GM23248 (cell line): ENCODE results near the gene DTNB. TPM values are rescaled to one million over a fixed set of nuclear protein-coding genes. Genes with fewer than 3 reads are reported as not detected.

Experiments used
- DNase-seq: peaks from one replicate; pipeline ENCODE4 v3.0.0-alpha.2; 2015
- H2AFZ ChIP-seq: fragments of 200-600 bp; sonication (generic); 2 replicates; pipeline ENCODE4 v1.6.1; 2016; ENCODE audit warnings: antibody characterized with exemption
- H3F3A ChIP-seq: fragments of 200-600 bp; sonication (generic); 2 replicates; pipeline ENCODE4 v1.6.1; 2016; ENCODE audit warnings: mild to moderate bottlenecking, antibody characterized with exemption, mixed run types; ENCODE audit not compliant: insufficient read depth
- H3K27ac ChIP-seq: fragments of 200-600 bp; sonication (generic); 2 replicates; pipeline ENCODE4 v1.5.1; 2016; ENCODE audit warnings: mild to moderate bottlenecking
- H3K27me3 ChIP-seq: fragments of 200-600 bp; sonication (generic); replicated peaks from 2 replicates; pipeline ENCODE4 v1.6.1; 2016; ENCODE audit warnings: mild to moderate bottlenecking; ENCODE audit not compliant: insufficient read depth
- H3K36me3 ChIP-seq: fragments of 200-600 bp; sonication (generic); 2 replicates; pipeline ENCODE4 v1.6.1; 2016; ENCODE audit warnings: low read depth, mild to moderate bottlenecking
- H3K4me1 ChIP-seq: fragments of 200-600 bp; sonication (generic); 2 replicates; pipeline ENCODE4 v1.6.1; 2016; ENCODE audit warnings: mild to moderate bottlenecking; ENCODE audit not compliant: insufficient read depth
- H3K4me2 ChIP-seq: fragments of 200-600 bp; sonication (generic); one replicate; pipeline ENCODE4 v1.6.1; 2016; ENCODE audit warnings: mild to moderate bottlenecking; ENCODE audit not compliant: unreplicated experiment
- H3K4me3 ChIP-seq: fragments of 200-600 bp; sonication (generic); 2 replicates; pipeline ENCODE4 v1.5.1; 2016; ENCODE audit warnings: mild to moderate bottlenecking
- H3K79me2 ChIP-seq: fragments of 200-600 bp; sonication (generic); 2 replicates; pipeline ENCODE4 v1.6.1; 2016; ENCODE audit warnings: mild to moderate bottlenecking; ENCODE audit not compliant: insufficient read depth
- H3K9ac ChIP-seq: fragments of 200-600 bp; sonication (generic); 2 replicates; pipeline ENCODE4 v1.6.1; 2016; ENCODE audit warnings: mild to moderate bottlenecking
- H3K9me2 ChIP-seq: fragments of 200-600 bp; sonication (generic); 2 replicates; pipeline ENCODE4 v1.6.1; 2016; ENCODE audit warnings: mixed run types, mild to moderate bottlenecking, moderate library complexity; ENCODE audit not compliant: insufficient read depth
- H3K9me3 ChIP-seq: fragments of 200-600 bp; sonication (generic); one replicate; pipeline ENCODE4 v1.6.1; 2017; ENCODE audit warnings: low read depth
- H4K20me1 ChIP-seq: fragments of 200-600 bp; sonication (generic); 2 replicates; pipeline ENCODE4 v1.6.0; 2016; ENCODE audit not compliant: insufficient read depth
- EZH2 ChIP-seq: fragments of 200-600 bp; sonication (generic); IDR thresholded peaks from 2 replicates; pipeline ENCODE4 v1.6.1; 2018; ENCODE audit warnings: antibody characterized with exemption, mild to moderate bottlenecking; ENCODE audit not compliant: insufficient read depth, poor library complexity, severe bottlenecking
- EZH2phosphoT487 ChIP-seq: fragments of 200-600 bp; sonication (generic); IDR thresholded peaks from 2 replicates; pipeline ENCODE4 v1.6.1; 2018; ENCODE audit warnings: antibody characterized with exemption, moderate library complexity, mild to moderate bottlenecking, low read depth; ENCODE audit not compliant: insufficient read depth
- WGBS, 2 experiments: methylation state at CpG; one replicate each; pipeline ENCODE4 v1.1.6; 2015 to 2017; ENCODE audit warnings: low lambda C conversion rate in 2 of 2, low coverage in 1 of 2; ENCODE audit errors: missing lambda C conversion rate in 2 of 2; 5-methylcytosine and 5-hydroxymethylcytosine counted together
- in situ Hi-C: fragments of 300-500 bp; cut with MboI; formaldehyde crosslinking; loops from 2 replicates; pipeline ENCODE4 v1.15.0; 2020
- polyA plus RNA-seq: library from polyadenylated mRNA; unstranded; fragments of >200 nt; fragmentation: Nextera tagmentation; extraction: Ambion mirVana; gene quantifications from 2 replicates; pipeline ENCODE4 v1.2.1, GENCODE V29; 2016
- total RNA-seq: library from RNA; depleted of rRNA; stranded (reverse); fragments of >200 nt; shearing (Covaris generic); gene quantifications from 2 replicates; pipeline ENCODE4 v1.2.3, GENCODE V29; 2014

The DTNB gene
- total and polyA plus RNA-seq, 2 experiments from 2014 or later, result 1.1 to 4.0 TPM

- no peak overlapping the region for H3K4me3 ChIP-seq
- no peak for TF ChIP-seq EZH2
- no peak for TF ChIP-seq EZH2phosphoT487
- H3K4me1 ChIP-seq, result no peaks in the 10 kb centered on the region
- H3K4me2 ChIP-seq, result no peak overlapping the region
- no peak overlapping the region for H2AFZ ChIP-seq
- no peaks in the 10 kb centered on the region for H3K9me2 ChIP-seq
- no peak overlapping the region for H3K27ac ChIP-seq
- no peak for DNase-seq
- no peaks in the 10 kb centered on the region for H4K20me1 ChIP-seq
- no peaks in the 10 kb centered on the region for H3K79me2 ChIP-seq
- 51 to 56% methylated on average over 20 of the region's 20 CpGs for WGBS, 2 experiments
- H3K9me3 ChIP-seq, result no peaks in the 10 kb centered on the region
- 0 out of 2 replicates have a peak, but pooled peaks cover 3% of the 10 kb centered on the region for H3K27me3 ChIP-seq
- no peak overlapping the region for H3K9ac ChIP-seq
- no peaks in the 10 kb centered on the region for H3K36me3 ChIP-seq
- in situ Hi-C loops, result no loop called here
- no peaks in the 10 kb centered on the region for H3F3A ChIP-seq
These were observed 11.4 kb upstream of the DTNB start for GRCh38 chr2:25684577-25685473.

- DNase-seq, result no peak
- WGBS, 2 experiments, result 78 to 86% methylated on average over 4 of the region's 4 CpGs
- no peaks in the 10 kb centered on the region for H3K9me2 ChIP-seq
- 0 out of 2 replicates have a peak, but pooled peaks cover 3% of the 10 kb centered on the region for H3K27me3 ChIP-seq
- no peaks in the 10 kb centered on the region for H3K9me3 ChIP-seq
- H3K4me1 ChIP-seq, result no peaks in the 10 kb centered on the region
- H3K27ac ChIP-seq, result no peak overlapping the region
- no peak overlapping the region for H2AFZ ChIP-seq
- no peaks in the 10 kb centered on the region for H4K20me1 ChIP-seq
- no peak overlapping the region for H3K9ac ChIP-seq
- TF ChIP-seq EZH2phosphoT487 (no peak), EZH2 (no peak)
- in situ Hi-C loops, result no loop called here
- H3K4me3 ChIP-seq, result no peak overlapping the region
- no peaks in the 10 kb centered on the region for H3K36me3 ChIP-seq
- H3K79me2 ChIP-seq, result no peaks in the 10 kb centered on the region
- no peaks in the 10 kb centered on the region for H3F3A ChIP-seq
- no peak overlapping the region for H3K4me2 ChIP-seq
These were observed 8.7 kb upstream of the DTNB start for GRCh38 chr2:25682082-25682481.

- no peaks in the 10 kb centered on the region for H3K36me3 ChIP-seq
- TF ChIP-seq EZH2 (no peak), EZH2phosphoT487 (no peak)
- H3K9ac ChIP-seq, result no peak overlapping the region
- no peaks in the 10 kb centered on the region for H3K9me2 ChIP-seq
- no peaks in the 10 kb centered on the region for H3K9me3 ChIP-seq
- no peaks in the 10 kb centered on the region for H3K79me2 ChIP-seq
- 68 to 75% methylated on average over 4 of the region's 4 CpGs for WGBS, 2 experiments
- H3K4me3 ChIP-seq, result no peak overlapping the region
- H2AFZ ChIP-seq, result no peak overlapping the region
- DNase-seq, result no peak
- no peak overlapping the region for H3K27ac ChIP-seq
- no peak overlapping the region for H3K4me2 ChIP-seq
- no peaks in the 10 kb centered on the region for H3K27me3 ChIP-seq
- in situ Hi-C loops, result no loop called here
- no peaks in the 10 kb centered on the region for H3F3A ChIP-seq
- no peaks in the 10 kb centered on the region for H4K20me1 ChIP-seq
- H3K4me1 ChIP-seq, result no peaks in the 10 kb centered on the region
These were observed 4.5 kb upstream of the DTNB start for GRCh38 chr2:25677877-25678276.

GRCh38 chr2:25674077-25674362, 643 bp upstream of the DTNB start:
- no peak overlapping the region for H3K9ac ChIP-seq
- peaks cover 7% of the 10 kb centered on the region; the same call in 1 of the 2 replicates for H3F3A ChIP-seq
- H3K36me3 ChIP-seq, result no peaks in the 10 kb centered on the region
- 13% methylated on average over 10 of the region's 10 CpGs for WGBS, 2 experiments
- no peak overlapping the region for H3K27ac ChIP-seq
- no peaks in the 10 kb centered on the region for H3K79me2 ChIP-seq
- peak overlapping the region; percentile 69 for H3K4me2 ChIP-seq
- peak overlapping the region; percentile 68 for H2AFZ ChIP-seq
- no peaks in the 10 kb centered on the region for H3K27me3 ChIP-seq
- TF ChIP-seq EZH2 (no peak), EZH2phosphoT487 (no peak)
- peaks cover 5% of the 10 kb centered on the region; the same call in 1 of the 2 replicates for H3K4me1 ChIP-seq
- in situ Hi-C loops, result no loop called here
- H3K4me3 ChIP-seq, result peak overlapping the region; percentile 66
- no peaks in the 10 kb centered on the region for H4K20me1 ChIP-seq
- H3K9me3 ChIP-seq, result no peaks in the 10 kb centered on the region
- no peaks in the 10 kb centered on the region for H3K9me2 ChIP-seq
- no peak for DNase-seq
